ENCODE data around the gene TACC2.

GRCh38 chr10:122072491-122072890 is 83.5 kb downstream of the TACC2 start:
- TF ChIP-seq CTCF (IDR thresholded peaks at IDR 0.05; ENCODE audit: extremely low read depth in 1 of 2, insufficient read depth in 1 of 2, low read depth in 1 of 2, low read length in 2 of 2) (no peak), POLR2AphosphoS5 (IDR thresholded peaks at IDR 0.05; ENCODE audit: insufficient read depth, low read depth, low read length) (no peak), POLR2A (IDR thresholded peaks at IDR 0.05; ENCODE audit: low read depth, low read length) (no peak), MAX (IDR thresholded peaks at IDR 0.05; ENCODE audit: insufficient read depth, insufficient read length) (no peak), JUN (IDR thresholded peaks at IDR 0.05; ENCODE audit: borderline replicate concordance, insufficient read depth, insufficient read length, low read depth) (no peak)
